Measurements from ENCODE around the gene KRTAP10-10. TPM values are rescaled to one million over a fixed set of nuclear protein-coding genes. Genes with fewer than 3 reads are reported as not detected.
A peak's percentile ranks its signal among the peaks of the same experiment; 100 is the strongest.
"Not testable (repeated sequence)": the region's sequence is repeated elsewhere in the genome, so short reads cannot be mapped to it uniquely, and the experiment has no call there.

KRTAP10-10 gene
- total and polyA plus RNA-seq, 2 donors, result not detected

- Histone ChIP-seq H3K27ac (ENCODE audit: low read depth) (peak within 1 kb of the TSS; percentile 0), H3K4me1 (ENCODE audit: insufficient read depth) (no peaks in the 10 kb centered on the region), H3K36me3 (ENCODE audit: insufficient read depth) (no peaks in the 10 kb centered on the region), H3K4me3 (ENCODE audit: low read depth, low read length) (no peak within 1 kb of the TSS)
- no peak for DNase-seq (ENCODE audit: extremely low spot score)
- 75% methylated on average over 26 of the region's 26 CpGs for WGBS
These were observed 20.7 kb downstream of the KRTAP10-10 start, which contains the start of gene KRTAP12-3 for GRCh38 chr21:44657635-44658540. TSS of gene KRTAP12-3 (plus strand) at chr21:44657932. CDS start at chr21:44657980, 48 bp downstream.

- H3K4me1 ChIP-seq (ENCODE audit: insufficient read depth), result no peaks in the 10 kb centered on the region
- H3K4me3 ChIP-seq (ENCODE audit: low read depth, low read length), result no peak overlapping the region
- no peaks in the 10 kb centered on the region for H3K36me3 ChIP-seq (ENCODE audit: insufficient read depth)
- 80% methylated on average over 5 of the region's 5 CpGs for WGBS
- no peak for DNase-seq (ENCODE audit: extremely low spot score)
- no peak overlapping the region for H3K27ac ChIP-seq (ENCODE audit: low read depth)
These were observed 21.4 kb downstream of the KRTAP10-10 start for GRCh38 chr21:44658541-44658910.

- Histone ChIP-seq H3K27ac (ENCODE audit: low read depth) (no peak overlapping the region), H3K4me3 (ENCODE audit: low read depth, low read length) (no peak overlapping the region), H3K36me3 (ENCODE audit: insufficient read depth) (no peaks in the 10 kb centered on the region), H3K4me1 (ENCODE audit: insufficient read depth) (no peaks in the 10 kb centered on the region)
- no peak for DNase-seq (ENCODE audit: extremely low spot score)
- 57% methylated on average over 11 of the region's 11 CpGs for WGBS
These were observed 21.9 kb downstream of the KRTAP10-10 start for GRCh38 chr21:44658913-44659595.

GRCh38 chr21:44661567-44661966 is 24.4 kb downstream of the KRTAP10-10 start:
- 44% methylated on average over 7 of the region's 7 CpGs for WGBS
- H3K4me1 ChIP-seq (ENCODE audit: insufficient read depth); H3K36me3 ChIP-seq (ENCODE audit: insufficient read depth); DNase-seq (ENCODE audit: extremely low spot score); H3K4me3 ChIP-seq (ENCODE audit: low read depth, low read length); H3K27ac ChIP-seq (ENCODE audit: low read depth): not testable (repeated sequence)

- DNase-seq (ENCODE audit: extremely low spot score), result no peak
- H3K4me3 ChIP-seq (ENCODE audit: low read depth, low read length), result no peak overlapping the region
- WGBS, result 83% methylated on average over 5 of the region's 5 CpGs
- H3K36me3 ChIP-seq (ENCODE audit: insufficient read depth), result no peaks in the 10 kb centered on the region
- H3K27ac ChIP-seq (ENCODE audit: low read depth), result no peak overlapping the region
- H3K4me1 ChIP-seq (ENCODE audit: insufficient read depth), result no peaks in the 10 kb centered on the region
These were observed 27.5 kb downstream of the KRTAP10-10 start for GRCh38 chr21:44664691-44665090.

GRCh38 chr21:44666401-44667320 is 29.5 kb downstream of the KRTAP10-10 start, which contains the start of gene KRTAP12-2:
TSS of gene KRTAP12-2 (minus strand) at chr21:44666927. CDS start at chr21:44666886, 41 bp downstream.
- WGBS, result 73% methylated on average over 19 of the region's 19 CpGs
- DNase-seq (ENCODE audit: extremely low spot score), result no peak
- Histone ChIP-seq H3K4me3 (ENCODE audit: low read depth, low read length) (no peak within 1 kb of the TSS), H3K4me1 (ENCODE audit: insufficient read depth) (no peaks in the 10 kb centered on the region), H3K36me3 (ENCODE audit: insufficient read depth) (no peaks in the 10 kb centered on the region), H3K27ac (ENCODE audit: low read depth) (no peak within 1 kb of the TSS)

- H3K4me1 ChIP-seq (ENCODE audit: insufficient read depth), result no peaks in the 10 kb centered on the region
- no peaks in the 10 kb centered on the region for H3K36me3 ChIP-seq (ENCODE audit: insufficient read depth)
- WGBS, result 76% methylated on average over 1 of the region's 1 CpG
- no peak overlapping the region for H3K27ac ChIP-seq (ENCODE audit: low read depth)
- no peak overlapping the region for H3K4me3 ChIP-seq (ENCODE audit: low read depth, low read length)
- DNase-seq (ENCODE audit: extremely low spot score), result no peak
These were observed 30.5 kb downstream of the KRTAP10-10 start for GRCh38 chr21:44667612-44668011.

GRCh38 chr21:44670642-44671432 is 33.7 kb downstream of the KRTAP10-10 start:
- no peak overlapping the region for H3K4me3 ChIP-seq (ENCODE audit: low read depth, low read length)
- no peaks in the 10 kb centered on the region for H3K36me3 ChIP-seq (ENCODE audit: insufficient read depth)
- no peak overlapping the region for H3K27ac ChIP-seq (ENCODE audit: low read depth)
- 72% methylated on average over 3 of the region's 3 CpGs for WGBS
- DNase-seq (ENCODE audit: extremely low spot score), result no peak
- H3K4me1 ChIP-seq (ENCODE audit: insufficient read depth), result no peaks in the 10 kb centered on the region

GRCh38 chr21:44671911-44672310 is 34.8 kb downstream of the KRTAP10-10 start:
- Histone ChIP-seq H3K4me1 (ENCODE audit: insufficient read depth) (no peaks in the 10 kb centered on the region), H3K27ac (ENCODE audit: low read depth) (no peak overlapping the region), H3K36me3 (ENCODE audit: insufficient read depth) (no peaks in the 10 kb centered on the region), H3K4me3 (ENCODE audit: low read depth, low read length) (no peak overlapping the region)
- 100% methylated on average over 1 of the region's 1 CpG for WGBS
- no peak for DNase-seq (ENCODE audit: extremely low spot score)

- no peaks in the 10 kb centered on the region for H3K4me1 ChIP-seq (ENCODE audit: insufficient read depth)
- H3K4me3 ChIP-seq (ENCODE audit: low read depth, low read length), result no peak overlapping the region
- WGBS, result 95% methylated on average over 13 of the region's 13 CpGs
- no peak overlapping the region for H3K27ac ChIP-seq (ENCODE audit: low read depth)
- no peak for DNase-seq (ENCODE audit: extremely low spot score)
- H3K36me3 ChIP-seq (ENCODE audit: insufficient read depth), result no peaks in the 10 kb centered on the region
These were observed 40.7 kb downstream of the KRTAP10-10 start for GRCh38 chr21:44677881-44678280.

GRCh38 chr21:44681152-44681551 is 44.0 kb downstream of the KRTAP10-10 start:
- no peak overlapping the region for H3K4me3 ChIP-seq (ENCODE audit: low read depth, low read length)
- 80% methylated on average over 11 of the region's 11 CpGs for WGBS
- no peaks in the 10 kb centered on the region for H3K4me1 ChIP-seq (ENCODE audit: insufficient read depth)
- H3K27ac ChIP-seq (ENCODE audit: low read depth), result no peak overlapping the region
- no peaks in the 10 kb centered on the region for H3K36me3 ChIP-seq (ENCODE audit: insufficient read depth)
- DNase-seq (ENCODE audit: extremely low spot score), result no peak

GRCh38 chr21:44681861-44682579 is 44.9 kb downstream of the KRTAP10-10 start, which contains the start of gene KRTAP12-1:
TSS of gene KRTAP12-1 (minus strand) at chr21:44682163. CDS start at chr21:44682123, 40 bp downstream.
- 75% methylated on average over 23 of the region's 23 CpGs for WGBS

More at GRCh38 chr21:44681861-44682579, 44.9 kb downstream of the KRTAP10-10 start, which contains the start of gene KRTAP12-1:
- Histone ChIP-seq H3K4me1 (ENCODE audit: insufficient read depth) (no peaks in the 10 kb centered on the region), H3K4me3 (ENCODE audit: low read depth, low read length) (no peak within 1 kb of the TSS), H3K27ac (ENCODE audit: low read depth) (no peak within 1 kb of the TSS), H3K36me3 (ENCODE audit: insufficient read depth) (no peaks in the 10 kb centered on the region)
- DNase-seq (ENCODE audit: extremely low spot score), result no peak

Measured in urinary bladder (tissue), 4 donors.